Measurements from ENCODE around the gene DSG2. TPM values are rescaled to one million over a fixed set of nuclear protein-coding genes. Genes with fewer than 3 reads are reported as not detected.
"Not testable (repeated sequence)": the region's sequence is repeated elsewhere in the genome, so short reads cannot be mapped to it uniquely, and the experiment has no call there.

DSG2 gene
- total RNA-seq, 1 donor, result 9.0 TPM

DNA sequence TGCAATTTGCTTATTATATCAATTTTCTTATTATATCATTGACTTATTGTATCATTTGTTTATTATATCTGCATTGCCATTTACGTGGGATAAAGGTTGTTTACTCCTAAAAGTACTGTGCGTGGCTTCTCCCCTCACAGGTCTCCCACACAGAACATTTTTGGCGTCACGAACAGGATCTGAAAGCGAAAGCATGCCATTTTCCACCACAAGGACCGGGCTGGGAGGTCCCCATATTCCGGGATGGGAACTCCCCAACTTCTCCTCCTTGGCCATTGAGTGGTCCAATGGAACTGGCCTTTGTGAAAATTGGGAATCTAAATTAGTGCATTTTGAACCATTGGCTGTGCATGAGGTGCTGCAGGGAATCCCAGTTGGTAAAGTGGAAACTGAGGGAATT, 4.8 kb upstream of the DSG2 start:
- no peak overlapping the region for H2AFZ ChIP-seq (ENCODE audit: low read length)
- H3K79me2 ChIP-seq (ENCODE audit: insufficient read depth, low read length), result no peaks in the 10 kb centered on the region
- no peak overlapping the region for H3K4me3 ChIP-seq (ENCODE audit: insufficient read depth, low read length)
- H3K27me3 ChIP-seq (ENCODE audit: insufficient read depth, low read length), result peaks cover 12% of the 10 kb centered on the region
- H3K9me3 ChIP-seq (ENCODE audit: low read depth, low read length), result no peaks in the 10 kb centered on the region
- no peaks in the 10 kb centered on the region for H3K4me1 ChIP-seq (ENCODE audit: insufficient read depth, low read length)
- H3K36me3 ChIP-seq (ENCODE audit: insufficient read depth, low read length), result no peaks in the 10 kb centered on the region
- TF ChIP-seq, protein P1, sequence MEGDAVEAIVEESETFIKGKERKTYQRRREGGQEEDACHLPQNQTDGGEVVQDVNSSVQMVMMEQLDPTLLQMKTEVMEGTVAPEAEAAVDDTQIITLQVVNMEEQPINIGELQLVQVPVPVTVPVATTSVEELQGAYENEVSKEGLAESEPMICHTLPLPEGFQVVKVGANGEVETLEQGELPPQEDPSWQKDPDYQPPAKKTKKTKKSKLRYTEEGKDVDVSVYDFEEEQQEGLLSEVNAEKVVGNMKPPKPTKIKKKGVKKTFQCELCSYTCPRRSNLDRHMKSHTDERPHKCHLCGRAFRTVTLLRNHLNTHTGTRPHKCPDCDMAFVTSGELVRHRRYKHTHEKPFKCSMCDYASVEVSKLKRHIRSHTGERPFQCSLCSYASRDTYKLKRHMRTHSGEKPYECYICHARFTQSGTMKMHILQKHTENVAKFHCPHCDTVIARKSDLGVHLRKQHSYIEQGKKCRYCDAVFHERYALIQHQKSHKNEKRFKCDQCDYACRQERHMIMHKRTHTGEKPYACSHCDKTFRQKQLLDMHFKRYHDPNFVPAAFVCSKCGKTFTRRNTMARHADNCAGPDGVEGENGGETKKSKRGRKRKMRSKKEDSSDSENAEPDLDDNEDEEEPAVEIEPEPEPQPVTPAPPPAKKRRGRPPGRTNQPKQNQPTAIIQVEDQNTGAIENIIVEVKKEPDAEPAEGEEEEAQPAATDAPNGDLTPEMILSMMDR (IDR thresholded peaks at IDR 0.05; ENCODE audit: extremely low read depth, low read depth, low read length), result no peak
- DNase-seq (ENCODE audit: insufficient read length, low spot score, missing footprints), result no peak
- H3K4me2 ChIP-seq (ENCODE audit: insufficient read depth, low read length), result no peak overlapping the region
- no peaks in the 10 kb centered on the region for H4K20me1 ChIP-seq (ENCODE audit: insufficient read depth, low read length)
- H3K27ac ChIP-seq (ENCODE audit: low read depth, low read length), result no peak overlapping the region

DNA sequence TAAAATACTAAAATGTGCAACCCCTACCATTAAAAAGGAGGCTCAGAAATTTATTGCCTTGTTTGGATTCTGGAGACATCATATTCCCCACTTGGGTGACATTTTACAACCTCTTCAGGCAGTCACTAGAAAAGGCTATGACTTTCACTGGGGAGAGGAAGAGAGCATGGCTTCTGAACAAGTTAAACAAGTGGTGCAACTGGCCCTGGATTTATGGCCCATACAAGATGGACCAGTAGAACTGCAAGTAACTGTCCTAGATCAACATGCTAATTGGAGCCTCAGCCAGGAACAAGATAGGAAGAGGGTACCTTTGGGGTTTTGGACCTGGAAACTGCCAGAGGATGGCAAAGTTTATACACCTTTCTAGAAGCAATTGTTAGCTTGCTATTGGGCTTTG, 4.0 kb upstream of the DSG2 start:
- Histone ChIP-seq H2AFZ (ENCODE audit: low read length) (no peak overlapping the region), H3K27me3 (ENCODE audit: insufficient read depth, low read length) (peaks cover 18% of the 10 kb centered on the region), H3K79me2 (ENCODE audit: insufficient read depth, low read length) (no peaks in the 10 kb centered on the region), H3K9me3 (ENCODE audit: low read depth, low read length) (no peaks in the 10 kb centered on the region), H3K36me3 (ENCODE audit: insufficient read depth, low read length) (no peaks in the 10 kb centered on the region), H3K4me3 (ENCODE audit: insufficient read depth, low read length) (no peak overlapping the region), H3K27ac (ENCODE audit: low read depth, low read length) (no peak overlapping the region), H3K4me1 (ENCODE audit: insufficient read depth, low read length) (peaks cover 2% of the 10 kb centered on the region), H4K20me1 (ENCODE audit: insufficient read depth, low read length) (no peaks in the 10 kb centered on the region), H3K4me2 (ENCODE audit: insufficient read depth, low read length) (no peak overlapping the region)
- TF ChIP-seq, protein P1 (IDR thresholded peaks at IDR 0.05; ENCODE audit: extremely low read depth, low read depth, low read length), result no peak
- no peak for DNase-seq (ENCODE audit: insufficient read length, low spot score, missing footprints)

DNA sequence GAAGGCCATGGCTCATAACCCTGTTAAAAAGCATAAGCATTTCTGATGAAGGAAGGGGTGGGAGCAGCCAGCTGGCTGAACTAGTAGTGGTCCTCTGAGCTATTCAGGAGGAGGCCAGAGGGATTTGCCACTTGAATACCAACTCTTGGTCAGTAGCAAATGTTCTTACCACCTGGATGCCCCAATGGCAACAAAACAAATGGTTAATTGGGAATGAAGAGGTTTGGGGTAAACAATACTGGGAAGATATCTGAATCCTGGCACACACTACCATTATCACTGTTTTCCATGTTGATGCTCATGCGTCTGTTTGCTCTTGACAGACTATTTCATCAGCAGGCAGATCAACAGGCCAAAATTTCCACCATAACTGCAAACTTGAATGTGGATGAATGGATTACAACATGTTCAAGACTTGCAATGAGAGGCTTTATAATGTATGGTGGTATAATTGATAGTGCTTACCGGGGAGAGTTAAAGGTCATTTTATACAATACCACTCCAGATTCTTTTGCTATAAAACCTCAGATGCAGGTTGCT, 3.2 kb upstream of the DSG2 start:
- H3K27me3 ChIP-seq (ENCODE audit: insufficient read depth, low read length), result peaks cover 21% of the 10 kb centered on the region

DNA sequence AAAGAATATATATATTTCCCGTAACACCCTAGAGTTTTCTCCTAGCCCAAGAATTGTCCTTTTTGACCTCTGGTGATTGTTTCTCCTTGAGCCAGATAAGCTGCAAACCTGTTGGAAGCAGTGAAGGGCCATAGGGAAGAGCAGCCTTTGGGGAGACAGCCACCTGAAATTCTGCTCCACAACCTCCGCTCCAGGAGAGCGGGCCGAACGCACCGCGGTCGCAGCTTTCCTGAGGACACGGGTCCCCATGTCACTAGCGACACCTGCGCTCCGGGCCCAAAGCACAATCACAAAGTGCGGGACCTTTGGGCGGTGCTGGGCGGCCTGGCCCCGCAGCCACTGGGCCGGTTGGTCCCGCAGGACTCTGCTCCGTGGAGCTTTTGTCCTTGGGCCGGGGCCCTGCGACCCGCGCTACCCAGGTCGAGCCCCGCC, 557 bp upstream of the DSG2 start:
- H3K36me3 ChIP-seq (ENCODE audit: insufficient read depth, low read length), result no peaks in the 10 kb centered on the region
- peaks cover 2% of the 10 kb centered on the region for H3K4me1 ChIP-seq (ENCODE audit: insufficient read depth, low read length)
- peaks cover 21% of the 10 kb centered on the region for H3K27me3 ChIP-seq (ENCODE audit: insufficient read depth, low read length)
- no peaks in the 10 kb centered on the region for H3K9me3 ChIP-seq (ENCODE audit: low read depth, low read length)
- TF ChIP-seq, protein P1 (IDR thresholded peaks at IDR 0.05; ENCODE audit: extremely low read depth, low read depth, low read length), result no peak
- H3K27ac ChIP-seq (ENCODE audit: low read depth, low read length), result no peak overlapping the region
- peak overlapping the region; percentile 71 for H3K4me3 ChIP-seq (ENCODE audit: insufficient read depth, low read length)
- H3K4me2 ChIP-seq (ENCODE audit: insufficient read depth, low read length), result peak overlapping the region; percentile 65
- DNase-seq (ENCODE audit: insufficient read length, low spot score, missing footprints), result no peak
- H2AFZ ChIP-seq (ENCODE audit: low read length), result peak overlapping the region; percentile 22
- no peaks in the 10 kb centered on the region for H4K20me1 ChIP-seq (ENCODE audit: insufficient read depth, low read length)
- no peaks in the 10 kb centered on the region for H3K79me2 ChIP-seq (ENCODE audit: insufficient read depth, low read length)

More for the DNA sequence above, 3.2 kb upstream of the DSG2 start:
- not testable (repeated sequence) for H3K4me2 ChIP-seq (ENCODE audit: insufficient read depth, low read length); H3K79me2 ChIP-seq (ENCODE audit: insufficient read depth, low read length); H3K9me3 ChIP-seq (ENCODE audit: low read depth, low read length); H3K4me3 ChIP-seq (ENCODE audit: insufficient read depth, low read length); H4K20me1 ChIP-seq (ENCODE audit: insufficient read depth, low read length); H3K27ac ChIP-seq (ENCODE audit: low read depth, low read length); H2AFZ ChIP-seq (ENCODE audit: low read length); H3K36me3 ChIP-seq (ENCODE audit: insufficient read depth, low read length); H3K4me1 ChIP-seq (ENCODE audit: insufficient read depth, low read length); DNase-seq (ENCODE audit: insufficient read length, low spot score, missing footprints)
